Measurements from ENCODE around the gene ZNF451.

DNA sequence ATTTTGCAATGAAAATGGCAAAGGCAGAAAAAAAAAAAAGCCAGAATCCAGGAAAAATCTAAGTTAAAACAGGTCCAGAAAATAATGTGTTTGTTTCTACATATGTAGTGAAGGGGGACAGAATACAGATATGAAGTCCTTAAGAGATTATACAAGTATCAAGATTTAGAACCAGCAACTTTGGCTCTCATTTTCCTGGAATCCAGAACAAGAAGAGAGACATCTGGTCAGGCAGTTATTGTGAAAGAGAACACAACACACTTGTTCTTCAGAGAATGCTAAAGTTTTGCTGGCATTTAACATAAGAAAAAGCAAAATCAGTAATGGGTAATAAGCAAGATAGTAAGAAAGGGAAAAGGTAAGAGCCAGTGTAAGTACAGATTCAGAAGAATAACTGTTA lies 103.2 kb downstream of the ZNF451 start:
- TF ChIP-seq, protein P1, sequence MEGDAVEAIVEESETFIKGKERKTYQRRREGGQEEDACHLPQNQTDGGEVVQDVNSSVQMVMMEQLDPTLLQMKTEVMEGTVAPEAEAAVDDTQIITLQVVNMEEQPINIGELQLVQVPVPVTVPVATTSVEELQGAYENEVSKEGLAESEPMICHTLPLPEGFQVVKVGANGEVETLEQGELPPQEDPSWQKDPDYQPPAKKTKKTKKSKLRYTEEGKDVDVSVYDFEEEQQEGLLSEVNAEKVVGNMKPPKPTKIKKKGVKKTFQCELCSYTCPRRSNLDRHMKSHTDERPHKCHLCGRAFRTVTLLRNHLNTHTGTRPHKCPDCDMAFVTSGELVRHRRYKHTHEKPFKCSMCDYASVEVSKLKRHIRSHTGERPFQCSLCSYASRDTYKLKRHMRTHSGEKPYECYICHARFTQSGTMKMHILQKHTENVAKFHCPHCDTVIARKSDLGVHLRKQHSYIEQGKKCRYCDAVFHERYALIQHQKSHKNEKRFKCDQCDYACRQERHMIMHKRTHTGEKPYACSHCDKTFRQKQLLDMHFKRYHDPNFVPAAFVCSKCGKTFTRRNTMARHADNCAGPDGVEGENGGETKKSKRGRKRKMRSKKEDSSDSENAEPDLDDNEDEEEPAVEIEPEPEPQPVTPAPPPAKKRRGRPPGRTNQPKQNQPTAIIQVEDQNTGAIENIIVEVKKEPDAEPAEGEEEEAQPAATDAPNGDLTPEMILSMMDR (conservative IDR thresholded peaks at IDR 0.05) = no peak
- no peak for TF ChIP-seq ZFX (IDR thresholded peaks at IDR 0.05)
